GM20000 (cell line): ENCODE measurements around the gene PIGU.

ENCODE experiments used
- DNase-seq: peaks from one replicate; pipeline ENCODE4 v3.0.0; 2012; ENCODE audit warnings: low spot score
- TF ChIP-seq, protein P1 (sequence below): IDR thresholded peaks from 2 replicates; pipeline ENCODE4 v1.5.1; 2012; ENCODE audit warnings: mild to moderate bottlenecking, control low read depth; ENCODE audit errors: extremely low read depth, missing control alignments

PIGU gene

DNA sequence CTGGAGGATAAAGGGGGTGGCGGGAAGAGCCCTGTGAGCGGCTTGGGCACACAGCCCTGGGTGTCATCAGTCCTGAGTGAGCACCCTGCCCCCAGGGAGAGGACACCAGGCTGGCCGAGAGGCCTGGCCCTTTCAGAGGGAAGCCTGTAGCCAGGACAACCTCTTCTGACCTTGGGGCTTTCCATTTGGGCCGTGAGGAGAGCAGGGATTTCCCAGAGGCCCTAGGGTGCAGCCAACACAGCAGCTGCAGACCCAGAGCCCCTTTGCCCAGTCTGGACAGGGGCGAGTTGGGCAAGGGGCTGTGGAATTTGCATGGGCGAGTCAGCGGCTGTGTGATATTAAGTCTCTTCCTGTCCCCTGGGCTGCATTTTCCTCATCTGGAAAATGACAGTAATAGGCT, 112.1 kb downstream of the PIGU start:
- DNase-seq, result no peak
- TF ChIP-seq, protein P1, sequence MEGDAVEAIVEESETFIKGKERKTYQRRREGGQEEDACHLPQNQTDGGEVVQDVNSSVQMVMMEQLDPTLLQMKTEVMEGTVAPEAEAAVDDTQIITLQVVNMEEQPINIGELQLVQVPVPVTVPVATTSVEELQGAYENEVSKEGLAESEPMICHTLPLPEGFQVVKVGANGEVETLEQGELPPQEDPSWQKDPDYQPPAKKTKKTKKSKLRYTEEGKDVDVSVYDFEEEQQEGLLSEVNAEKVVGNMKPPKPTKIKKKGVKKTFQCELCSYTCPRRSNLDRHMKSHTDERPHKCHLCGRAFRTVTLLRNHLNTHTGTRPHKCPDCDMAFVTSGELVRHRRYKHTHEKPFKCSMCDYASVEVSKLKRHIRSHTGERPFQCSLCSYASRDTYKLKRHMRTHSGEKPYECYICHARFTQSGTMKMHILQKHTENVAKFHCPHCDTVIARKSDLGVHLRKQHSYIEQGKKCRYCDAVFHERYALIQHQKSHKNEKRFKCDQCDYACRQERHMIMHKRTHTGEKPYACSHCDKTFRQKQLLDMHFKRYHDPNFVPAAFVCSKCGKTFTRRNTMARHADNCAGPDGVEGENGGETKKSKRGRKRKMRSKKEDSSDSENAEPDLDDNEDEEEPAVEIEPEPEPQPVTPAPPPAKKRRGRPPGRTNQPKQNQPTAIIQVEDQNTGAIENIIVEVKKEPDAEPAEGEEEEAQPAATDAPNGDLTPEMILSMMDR, result no peak

DNA sequence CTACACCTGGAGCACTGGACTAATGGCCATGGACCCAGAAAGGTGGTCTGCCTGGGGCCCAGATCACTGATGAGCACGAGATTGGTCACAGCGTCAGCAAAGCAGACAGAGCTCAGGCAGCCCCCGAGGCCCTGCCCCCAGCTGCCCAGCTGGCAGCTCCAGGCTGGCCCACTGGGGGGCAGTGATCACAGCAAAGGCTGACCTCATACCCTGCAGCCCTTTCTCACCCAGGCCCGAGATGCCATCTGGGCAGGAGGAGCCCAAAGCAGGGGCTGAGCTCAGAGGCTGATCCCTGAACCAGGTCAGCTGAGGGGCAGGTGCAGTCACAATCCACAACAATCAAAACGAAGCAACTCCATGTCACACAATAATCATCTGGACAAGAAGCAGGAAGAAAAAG, 114.3 kb downstream of the PIGU start:
- DNase-seq, result no peak
- TF ChIP-seq, protein P1, result no peak

DNA sequence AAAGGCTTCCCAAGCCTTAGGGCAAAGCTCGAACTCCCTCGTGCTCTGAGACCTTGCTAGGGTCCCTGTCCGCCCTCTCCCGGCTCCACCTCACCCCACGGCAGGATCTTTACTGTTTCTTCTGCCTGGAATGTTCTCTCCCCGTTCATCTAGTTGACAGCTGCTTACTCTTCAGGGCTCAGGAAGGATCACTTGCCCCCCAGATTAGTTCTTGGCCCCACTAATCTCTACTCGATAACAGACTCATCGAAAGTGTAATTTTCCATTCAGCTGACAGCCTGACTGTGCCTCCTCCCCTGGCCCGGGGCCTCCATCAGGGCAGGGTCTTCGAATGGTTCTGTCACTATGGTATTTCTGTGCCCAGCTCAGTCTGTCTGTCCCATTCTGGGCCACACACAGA, 115.2 kb downstream of the PIGU start:
- TF ChIP-seq, protein P1, result no peak
- DNase-seq, result no peak

DNA sequence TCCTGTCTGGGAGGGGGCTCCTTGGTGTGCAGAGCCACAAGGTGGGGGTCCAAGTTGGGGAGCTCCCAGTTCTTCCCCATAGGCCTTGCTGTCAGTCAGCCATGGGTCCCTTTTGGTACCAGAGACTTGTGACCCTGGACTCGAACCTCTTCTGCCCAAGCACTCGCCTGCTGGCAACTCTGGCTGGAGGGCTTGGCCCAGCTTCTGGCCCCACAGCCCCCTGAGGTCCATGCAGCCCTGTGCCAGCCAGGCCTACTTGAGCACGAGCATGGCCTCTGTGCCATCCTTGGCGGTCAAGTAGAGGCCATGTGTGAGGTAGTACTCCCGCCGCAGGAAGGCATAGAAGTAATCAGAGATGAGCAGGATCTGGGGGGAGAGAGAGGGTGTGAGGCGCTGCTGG, 116.3 kb downstream of the PIGU start:
- no peak for DNase-seq
- TF ChIP-seq, protein P1, result no peak

DNA sequence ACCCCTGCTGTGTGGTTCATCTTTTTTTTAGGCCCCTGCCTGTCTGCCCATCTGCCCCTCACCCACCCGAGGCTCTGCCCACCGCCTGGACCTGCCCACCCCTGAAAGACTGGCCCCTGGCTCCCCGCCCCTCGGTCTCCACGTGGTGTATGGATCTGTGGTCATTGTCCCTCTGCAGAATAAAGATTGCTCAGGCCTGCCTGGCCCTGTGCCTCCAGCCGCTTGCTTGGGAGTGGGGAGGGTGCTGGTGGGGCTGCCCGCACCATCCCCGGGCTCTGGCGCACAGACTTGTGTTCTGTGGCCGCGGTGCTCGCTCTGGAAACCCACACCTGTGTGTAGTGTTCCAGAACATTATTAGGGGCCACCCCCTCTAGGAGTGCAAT, 116.8 kb downstream of the PIGU start:
- DNase-seq, result no peak
- TF ChIP-seq, protein P1, result no peak

DNA sequence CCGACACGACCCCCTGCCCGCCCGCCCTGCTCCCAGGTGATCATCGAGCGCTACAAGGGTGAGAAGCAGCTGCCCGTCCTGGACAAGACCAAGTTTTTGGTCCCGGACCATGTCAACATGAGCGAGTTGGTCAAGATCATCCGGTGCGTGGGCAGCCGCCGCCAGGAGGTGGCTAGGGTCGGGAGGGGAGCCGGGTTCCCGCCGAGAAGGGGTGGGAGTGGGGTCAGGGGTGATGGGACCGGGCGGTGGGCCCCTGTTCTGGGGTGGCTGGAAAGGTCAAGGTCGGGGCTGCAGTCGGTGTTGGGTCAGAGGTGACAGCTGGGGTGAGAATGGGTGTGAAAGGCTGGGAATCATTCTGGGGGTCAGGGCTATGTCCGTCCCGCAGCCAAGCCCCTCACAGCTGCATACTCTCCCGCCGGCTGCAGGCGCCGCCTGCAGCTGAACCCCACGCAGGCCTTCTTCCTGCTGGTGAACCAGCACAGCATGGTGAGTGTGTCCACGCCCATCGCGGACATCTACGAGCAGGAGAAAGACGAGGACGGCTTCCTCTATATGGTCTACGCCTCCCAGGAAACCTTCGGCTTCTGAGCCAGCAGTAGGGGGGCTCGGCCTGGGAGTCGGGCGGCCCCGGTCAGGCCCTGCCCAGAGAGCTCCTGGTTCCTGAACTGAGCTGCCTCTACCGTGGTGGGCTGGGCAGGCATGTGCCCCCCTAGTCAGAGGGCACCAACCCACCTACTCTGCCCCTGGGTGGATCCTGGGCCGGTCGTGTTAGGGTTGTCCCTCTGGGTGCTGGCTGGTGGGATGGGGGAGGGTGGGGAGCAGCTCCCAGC, 117.4 kb downstream of the PIGU start:
- TF ChIP-seq, protein P1, result no peak
- DNase-seq, result no peak

DNA sequence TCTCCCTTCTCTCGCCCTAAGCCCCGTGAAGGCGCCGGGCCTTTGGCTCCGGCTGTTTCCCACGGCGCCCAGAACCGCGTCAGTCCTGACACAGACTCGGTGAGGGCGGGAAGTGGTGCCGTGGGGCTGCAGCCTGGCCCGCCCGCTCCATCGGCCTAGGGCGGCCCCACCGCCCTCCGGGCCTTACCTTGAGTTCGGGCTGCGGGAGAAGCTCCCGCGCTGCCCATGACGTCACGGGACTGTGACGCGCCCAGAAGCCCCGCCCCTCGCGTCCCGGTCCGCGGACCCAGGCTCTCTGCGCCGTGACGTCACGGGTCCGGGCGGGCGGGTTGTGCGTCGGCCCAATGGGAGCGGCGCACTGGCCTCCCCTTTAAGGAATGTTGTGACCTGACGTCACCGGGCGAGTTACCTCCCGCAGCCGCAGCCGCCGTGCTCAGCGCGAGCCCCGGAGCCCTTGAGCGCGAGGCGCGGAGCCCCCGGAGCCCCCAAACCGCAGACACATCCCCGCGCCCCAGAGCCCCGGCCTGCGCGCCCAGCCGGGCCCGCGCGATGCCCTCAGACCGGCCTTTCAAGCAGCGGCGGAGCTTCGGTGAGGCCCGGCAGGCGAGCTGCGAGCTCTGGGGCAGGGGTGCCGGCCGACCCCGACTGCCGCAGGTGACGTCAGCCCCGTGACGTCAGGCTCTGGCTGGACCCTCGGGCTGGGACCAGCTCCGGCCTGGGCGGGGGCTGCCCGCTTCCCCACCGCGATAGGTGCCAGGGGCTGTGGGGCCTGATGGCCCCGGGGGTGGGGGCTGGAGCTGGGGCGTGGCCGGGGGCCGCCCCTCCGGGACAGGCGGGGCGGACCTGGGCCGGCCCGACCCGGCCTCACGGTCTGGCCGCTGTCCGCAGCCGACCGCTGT, 118.3 kb downstream of the PIGU start, which contains the start of gene MAP1LC3A:
Gene MAP1LC3A, plus strand, starts transcription at position 399 of the 899 bp plus-strand sequence. Its CDS starts 151 bp downstream, at position 550.
- DNase-seq, result peak; percentile 97
- TF ChIP-seq, protein P1, result no peak
